ENCODE measurements around the gene SECISBP2.

Gene SECISBP2

GRCh38 chr9:89397471-89397870 is 79.2 kb downstream of the SECISBP2 start:
- Histone ChIP-seq H3K27ac (ENCODE audit: extremely low read depth, low read depth, low read length) (no peak overlapping the region), H3K9me3 (ENCODE audit: control insufficient read depth, insufficient read depth, low read depth, low read length) (no peaks in the 10 kb centered on the region), H3K4me3 (ENCODE audit: low read depth, low read length) (no peak overlapping the region), H3K36me3 (ENCODE audit: control insufficient read depth in 2 of 2, insufficient read depth in 1 of 2, low read length in 2 of 2) (peaks cover 0 to 83% of the 10 kb centered on the region in 2 experiments; a peak in 2 of 3 replicates), H3K4me1 (ENCODE audit: control insufficient read depth, insufficient read depth, low read length) (no peaks in the 10 kb centered on the region)
- ChIA-PET CTCF (interaction anchor here (1.8 kb wide), 1 partner anchor 13 kb away, joined by 4 read pairs; no protein-coding TSS in a partner anchor), POLR2A (no interaction called here)
- TF ChIP-seq GLI2 (tag by site-specific recombination; IDR thresholded peaks at IDR 0.05; ENCODE audit: borderline replicate concordance, low read depth): no peak
- TF ChIP-seq KLF16 (tag by site-specific recombination; IDR thresholded peaks at IDR 0.05): no peak
- no peak for TF ChIP-seq TCF7L2 (IDR thresholded peaks at IDR 0.05; ENCODE audit: borderline replicate concordance, low read depth, low read length)
- no peak for TF ChIP-seq PRDM1 (tag by site-specific recombination; IDR thresholded peaks at IDR 0.05)
- no peak for TF ChIP-seq SCRT2 (tag by site-specific recombination; IDR thresholded peaks at IDR 0.05)
- no peak for TF ChIP-seq ZNF324 (tag by site-specific recombination; IDR thresholded peaks at IDR 0.05)
- no peak for TF ChIP-seq ZNF16 (tag by site-specific recombination; IDR thresholded peaks at IDR 0.05; ENCODE audit: low read depth)

DNA sequence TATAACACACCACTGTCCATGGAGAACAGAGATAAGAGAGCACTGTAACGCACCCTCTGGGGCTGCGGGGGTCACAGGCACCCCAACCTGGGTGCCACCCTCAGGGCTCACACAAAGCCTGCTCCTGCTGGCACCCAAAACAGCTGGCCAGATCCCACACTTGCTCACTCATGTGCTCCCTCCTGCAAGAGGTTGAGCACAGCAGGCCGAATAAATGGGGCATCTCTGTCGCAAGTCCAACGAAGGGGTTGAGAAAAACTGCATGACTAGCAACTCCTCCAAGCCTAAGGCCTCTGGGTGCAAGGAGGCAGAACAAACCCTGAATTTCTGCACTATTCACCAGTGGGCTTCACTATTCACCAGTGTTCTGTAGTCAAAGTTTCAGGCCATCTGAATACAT is 80.3 kb downstream of the SECISBP2 start:
- peaks cover 0 to 79% of the 10 kb centered on the region in 2 experiments; a peak in 1 of 3 replicates for H3K36me3 ChIP-seq (ENCODE audit: control insufficient read depth in 2 of 2, insufficient read depth in 1 of 2, low read length in 2 of 2)
- H3K9me3 ChIP-seq (ENCODE audit: control insufficient read depth, insufficient read depth, low read depth, low read length): no peaks in the 10 kb centered on the region
- no peak overlapping the region for H3K4me3 ChIP-seq (ENCODE audit: low read depth, low read length)
- CTCF ChIA-PET: no interaction called here
- H3K4me1 ChIP-seq (ENCODE audit: control insufficient read depth, insufficient read depth, low read length): no peaks in the 10 kb centered on the region
- TF ChIP-seq ZSCAN18 (tag by site-specific recombination; IDR thresholded peaks at IDR 0.05) (no peak), ZNF654 (tag by site-specific recombination; IDR thresholded peaks at IDR 0.05; ENCODE audit: low read depth) (no peak), HOXD13 (CRISPR knock-in tag; IDR thresholded peaks at IDR 0.05; ENCODE audit: borderline replicate concordance) (no peak), ZSCAN23 (tag by site-specific recombination; IDR thresholded peaks at IDR 0.05) (no peak), ZBTB7A (tag by site-specific recombination; IDR thresholded peaks at IDR 0.05; ENCODE audit: low read depth) (no peak), ZNF16 (tag by site-specific recombination; IDR thresholded peaks at IDR 0.05; ENCODE audit: low read depth) (no peak), ZNF19 (tag by site-specific recombination; IDR thresholded peaks at IDR 0.05; ENCODE audit: low read depth) (no peak), IKZF3 (tag by site-specific recombination; IDR thresholded peaks at IDR 0.05) (no peak), INSM2 (tag by site-specific recombination; IDR thresholded peaks at IDR 0.05) (no peak), SP7 (tag by site-specific recombination; IDR thresholded peaks at IDR 0.05) (no peak), ZNF843 (tag by site-specific recombination; IDR thresholded peaks at IDR 0.05) (no peak), ZNF792 (tag by site-specific recombination; IDR thresholded peaks at IDR 0.05) (no peak)
- TF ChIP-seq, protein P1, sequence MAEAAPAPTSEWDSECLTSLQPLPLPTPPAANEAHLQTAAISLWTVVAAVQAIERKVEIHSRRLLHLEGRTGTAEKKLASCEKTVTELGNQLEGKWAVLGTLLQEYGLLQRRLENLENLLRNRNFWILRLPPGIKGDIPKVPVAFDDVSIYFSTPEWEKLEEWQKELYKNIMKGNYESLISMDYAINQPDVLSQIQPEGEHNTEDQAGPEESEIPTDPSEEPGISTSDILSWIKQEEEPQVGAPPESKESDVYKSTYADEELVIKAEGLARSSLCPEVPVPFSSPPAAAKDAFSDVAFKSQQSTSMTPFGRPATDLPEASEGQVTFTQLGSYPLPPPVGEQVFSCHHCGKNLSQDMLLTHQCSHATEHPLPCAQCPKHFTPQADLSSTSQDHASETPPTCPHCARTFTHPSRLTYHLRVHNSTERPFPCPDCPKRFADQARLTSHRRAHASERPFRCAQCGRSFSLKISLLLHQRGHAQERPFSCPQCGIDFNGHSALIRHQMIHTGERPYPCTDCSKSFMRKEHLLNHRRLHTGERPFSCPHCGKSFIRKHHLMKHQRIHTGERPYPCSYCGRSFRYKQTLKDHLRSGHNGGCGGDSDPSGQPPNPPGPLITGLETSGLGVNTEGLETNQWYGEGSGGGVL (tag by site-specific recombination; IDR thresholded peaks at IDR 0.05): no peak
- no peak overlapping the region for H3K27ac ChIP-seq (ENCODE audit: extremely low read depth, low read depth, low read length)
- POLR2A ChIA-PET: no interaction called here
